Activated CD8-positive, alpha-beta memory T cell treated with anti-CD3 and anti-CD28 coated beads for 48 hours (primary cell): ENCODE data around the gene CX3CR1.
"Not testable (repeated sequence)": the region's sequence is repeated elsewhere in the genome, so short reads cannot be mapped to it uniquely, and the experiment has no call there.

Source experiments
- DNase-seq, 3 experiments: peaks; one replicate each; pipeline ENCODE4 v3.0.0-alpha.2; 2020; ENCODE audit warnings: low read depth in 2 of 3, low spot score in 2 of 3

Gene CX3CR1

GRCh38 chr3:39268549-39268900 is 11.3 kb downstream of the CX3CR1 start:
- no peak for DNase-seq

- peak; percentile 47 to 72 (median 63) for DNase-seq
Observed at GRCh38 chr3:39267631-39268548, 11.9 kb downstream of the CX3CR1 start.

- no peak for DNase-seq
Observed at GRCh38 chr3:39264053-39264452, 15.8 kb downstream of the CX3CR1 start.

GRCh38 chr3:39263576-39263975 is 16.3 kb downstream of the CX3CR1 start:
- no peak for DNase-seq

GRCh38 chr3:39262846-39263245 is 17.0 kb downstream of the CX3CR1 start:
- no peak for DNase-seq

- DNase-seq = no peak
Observed at GRCh38 chr3:39261726-39262125, 18.1 kb downstream of the CX3CR1 start.

GRCh38 chr3:39260957-39261356 is 18.9 kb downstream of the CX3CR1 start:
- peak in 1 of 3 experiments; percentile 34 for DNase-seq

GRCh38 chr3:39260318-39260717 is 19.5 kb downstream of the CX3CR1 start:
- DNase-seq = no peak

GRCh38 chr3:39255503-39256325 is 24.1 kb downstream of the CX3CR1 start:
- no peak for DNase-seq

GRCh38 chr3:39254806-39255449 is 24.9 kb downstream of the CX3CR1 start:
- DNase-seq = no peak

- DNase-seq = no peak
Observed at GRCh38 chr3:39251576-39251975, 28.3 kb downstream of the CX3CR1 start.

- no peak for DNase-seq
Observed at GRCh38 chr3:39250116-39250747, 29.6 kb downstream of the CX3CR1 start.

- DNase-seq = no peak
Observed at GRCh38 chr3:39249453-39250115, 30.3 kb downstream of the CX3CR1 start.

- no peak for DNase-seq
Observed at GRCh38 chr3:39241561-39241960, 38.3 kb downstream of the CX3CR1 start.

- no peak for DNase-seq
Observed at GRCh38 chr3:39237027-39237426, 42.8 kb downstream of the CX3CR1 start.

GRCh38 chr3:39234651-39235050 is 45.2 kb downstream of the CX3CR1 start:
- no peak for DNase-seq

GRCh38 chr3:39232859-39233258 is 47.0 kb downstream of the CX3CR1 start:
- DNase-seq = no peak

GRCh38 chr3:39230453-39230852 is 49.4 kb downstream of the CX3CR1 start:
- DNase-seq = no peak

GRCh38 chr3:39228496-39228895 is 51.3 kb downstream of the CX3CR1 start:
- DNase-seq = no peak

- DNase-seq = not testable (repeated sequence)
Observed at GRCh38 chr3:39227596-39227995, 52.2 kb downstream of the CX3CR1 start.
